Astrocyte of the cerebellum (primary cell): ENCODE measurements around the gene IQCK.
A peak's percentile ranks its signal among the peaks of the same experiment; 100 is the strongest.
"Not testable (repeated sequence)": the region's sequence is repeated elsewhere in the genome, so short reads cannot be mapped to it uniquely, and the experiment has no call there.

Source experiments
- DNase-seq: peaks from one replicate; pipeline ENCODE4 v3.0.0-alpha.2; 2011; ENCODE audit warnings: low read depth
- H3K4me3 ChIP-seq: 2 replicates; pipeline ENCODE4 v1.5.1; 2011; ENCODE audit warnings: mild to moderate bottlenecking, low read depth, low read length, moderate library complexity
- in situ Hi-C: cut with HindIII; loops from 2 replicates; pipeline ENCODE4 v1.10.0; 2017; ENCODE audit warnings: low sequenced_read_pairs
- TF ChIP-seq, protein P1 (sequence below): IDR thresholded peaks from 2 replicates; pipeline ENCODE4 v1.5.1; 2012; ENCODE audit warnings: low read length, low read depth, moderate library complexity, mild to moderate bottlenecking; ENCODE audit errors: missing control alignments

IQCK gene

GRCh38 chr16:19717741-19718623 is at the start of gene IQCK, which contains the start of gene KNOP1:
Gene IQCK (plus strand): TSS chr16:19718271. CDS start chr16:19718307, 36 bp downstream.
Gene KNOP1 (minus strand): TSS chr16:19718227. CDS start chr16:19715035, 3,192 bp downstream.
- DNase-seq = peak; percentile 70
- peak within 1 kb of the TSS; percentile 68 for H3K4me3 ChIP-seq
- in situ Hi-C loops = no loop called here
- TF ChIP-seq, protein P1, sequence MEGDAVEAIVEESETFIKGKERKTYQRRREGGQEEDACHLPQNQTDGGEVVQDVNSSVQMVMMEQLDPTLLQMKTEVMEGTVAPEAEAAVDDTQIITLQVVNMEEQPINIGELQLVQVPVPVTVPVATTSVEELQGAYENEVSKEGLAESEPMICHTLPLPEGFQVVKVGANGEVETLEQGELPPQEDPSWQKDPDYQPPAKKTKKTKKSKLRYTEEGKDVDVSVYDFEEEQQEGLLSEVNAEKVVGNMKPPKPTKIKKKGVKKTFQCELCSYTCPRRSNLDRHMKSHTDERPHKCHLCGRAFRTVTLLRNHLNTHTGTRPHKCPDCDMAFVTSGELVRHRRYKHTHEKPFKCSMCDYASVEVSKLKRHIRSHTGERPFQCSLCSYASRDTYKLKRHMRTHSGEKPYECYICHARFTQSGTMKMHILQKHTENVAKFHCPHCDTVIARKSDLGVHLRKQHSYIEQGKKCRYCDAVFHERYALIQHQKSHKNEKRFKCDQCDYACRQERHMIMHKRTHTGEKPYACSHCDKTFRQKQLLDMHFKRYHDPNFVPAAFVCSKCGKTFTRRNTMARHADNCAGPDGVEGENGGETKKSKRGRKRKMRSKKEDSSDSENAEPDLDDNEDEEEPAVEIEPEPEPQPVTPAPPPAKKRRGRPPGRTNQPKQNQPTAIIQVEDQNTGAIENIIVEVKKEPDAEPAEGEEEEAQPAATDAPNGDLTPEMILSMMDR = no peak

- DNase-seq = no peak
- no peak overlapping the region for H3K4me3 ChIP-seq
- in situ Hi-C loops = no loop called here
- TF ChIP-seq, protein P1 = no peak
Measured at GRCh38 chr16:19672378-19672777, 45.7 kb upstream of the IQCK start.

- DNase-seq = no peak
- in situ Hi-C loops = no loop called here
- TF ChIP-seq, protein P1 = no peak
- no peak overlapping the region for H3K4me3 ChIP-seq
Measured at GRCh38 chr16:19674485-19674884, 43.6 kb upstream of the IQCK start.

DNA sequence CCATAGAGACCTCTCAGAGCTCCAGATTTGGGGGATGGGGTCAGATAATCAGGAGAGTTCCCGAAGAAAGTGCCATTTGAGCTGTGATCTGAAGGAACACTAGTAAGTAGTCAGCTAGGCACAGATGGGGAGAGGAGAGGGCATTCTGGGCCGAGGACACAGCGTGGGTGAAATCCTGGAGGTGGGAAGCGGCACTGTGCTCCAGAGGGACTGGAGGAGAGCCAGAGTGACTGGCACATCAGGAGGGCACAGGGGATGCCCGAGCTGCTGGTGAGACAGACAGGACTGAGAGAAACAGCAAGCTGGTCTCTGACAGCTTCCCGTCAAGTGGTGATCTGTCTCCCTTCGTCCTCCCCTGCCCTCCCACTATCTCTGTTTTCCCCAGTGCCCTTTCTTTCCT is 40.7 kb upstream of the IQCK start:
- no peak overlapping the region for H3K4me3 ChIP-seq
- TF ChIP-seq, protein P1 = no peak
- no peak for DNase-seq
- in situ Hi-C loops = no loop called here

- TF ChIP-seq, protein P1 = no peak
- in situ Hi-C loops = no loop called here
- no peak for DNase-seq
- no peak overlapping the region for H3K4me3 ChIP-seq
Measured at GRCh38 chr16:19678804-19679203, 39.3 kb upstream of the IQCK start.

- DNase-seq, H3K4me3 ChIP-seq, in situ Hi-C loops: not testable (repeated sequence)
Measured at GRCh38 chr16:19679281-19679680, 38.8 kb upstream of the IQCK start.

GRCh38 chr16:19680881-19681340 is 37.2 kb upstream of the IQCK start:
- no peak overlapping the region for H3K4me3 ChIP-seq
- in situ Hi-C loops = no loop called here
- TF ChIP-seq, protein P1 = no peak
- DNase-seq = no peak
